SK-N-SH (cell line): Measurements from ENCODE around the gene RBMS1. TPM values are rescaled to one million over a fixed set of nuclear protein-coding genes. Genes with fewer than 3 reads are reported as not detected.

ENCODE experiments used
- CTCF ChIA-PET: fragments of 300-600, 350-600 bp; formaldehyde crosslinking; extraction: SDS; loops from one replicate; lab custom pipeline; 2021; lab: Yijun Ruan, JAX
- POLR2A ChIA-PET: fragments of 350-600 bp; sonication (Branson Sonifier 250); formaldehyde crosslinking; extraction: SDS; loops from one replicate; lab custom pipeline; 2020; ENCODE audit warnings: antibody characterized with exemption, inconsistent platforms; lab: Yijun Ruan, JAX
- DNase-seq: peaks from one replicate; pipeline ENCODE4 v3.0.0; 2012
- H2AFZ ChIP-seq: fragments of 200-600 bp; sonication (generic); 2 replicates; pipeline ENCODE4 v1.8.1; 2016; ENCODE audit warnings: antibody characterized with exemption, mild to moderate bottlenecking, low read depth
- H3F3A ChIP-seq: fragments of 200-600 bp; sonication (generic); replicated peaks from 2 replicates; pipeline ENCODE3; 2016; ENCODE audit warnings: antibody characterized with exemption, mild to moderate bottlenecking; ENCODE audit not compliant: insufficient read depth
- H3K27ac ChIP-seq, 2 experiments: fragments of 200-500 bp in 1 of 2; fragments of 200-600 bp in 1 of 2; sonication (Bioruptor generic) in 1 of 2; sonication (generic), shearing (Covaris generic) in 1 of 2; 2 replicates each; pipeline versions ENCODE4 v1.5.1 to v1.6.1; 2014 to 2016; ENCODE audit warnings: low read depth in 2 of 2, inconsistent platforms in 1 of 2, low read length in 1 of 2, mild to moderate bottlenecking in 1 of 2, mixed read lengths in 1 of 2
- H3K27me3 ChIP-seq: fragments of 200-600 bp; sonication (generic), shearing (Covaris generic); 2 replicates; pipeline ENCODE4 v1.6.1; 2016; ENCODE audit warnings: mixed run types; ENCODE audit not compliant: insufficient read depth
- H3K36me3 ChIP-seq, 2 experiments: fragments of 200-500 bp in 1 of 2; fragments of 200-600 bp in 1 of 2; sonication (Bioruptor generic) in 1 of 2; sonication (generic) in 1 of 2; replicated peaks in 1 of 2; 2 replicates each; pipeline versions ENCODE3 to v1.5.1; 2014 to 2016; ENCODE audit warnings: low read length in 1 of 2, mild to moderate bottlenecking in 1 of 2; ENCODE audit not compliant: insufficient read depth in 2 of 2, control insufficient read depth in 1 of 2
- H3K4me1 ChIP-seq, 2 experiments: fragments of 200-500 bp in 1 of 2; fragments of 200-600 bp in 1 of 2; sonication (Bioruptor generic) in 1 of 2; sonication (generic), shearing (Covaris generic) in 1 of 2; 2 replicates each; pipeline versions ENCODE4 v1.5.1 to v1.6.1; 2014 to 2016; ENCODE audit warnings: low read depth in 1 of 2, low read length in 1 of 2, mixed run types in 1 of 2; ENCODE audit not compliant: insufficient read depth in 2 of 2, control insufficient read depth in 1 of 2
- H3K4me2 ChIP-seq: fragments of 200-600 bp; sonication (generic), shearing (Covaris generic); 2 replicates; pipeline ENCODE4 v1.6.1; 2017; ENCODE audit warnings: mixed run types
- H3K4me3 ChIP-seq, 2 experiments: fragments of 200-500 bp in 1 of 2; fragments of 200-600 bp in 1 of 2; sonication (Bioruptor generic) in 1 of 2; sonication (generic), shearing (Covaris generic) in 1 of 2; 2 replicates each; pipeline versions ENCODE4 v1.5.1 to v1.8.1; 2014 to 2016; ENCODE audit warnings: low read depth in 2 of 2, inconsistent platforms in 1 of 2, low read length in 1 of 2, mild to moderate bottlenecking in 1 of 2, mixed read lengths in 1 of 2, moderate library complexity in 1 of 2
- H3K79me2 ChIP-seq: fragments of 200-600 bp; sonication (generic); 2 replicates; pipeline ENCODE4 v1.8.1; 2017; ENCODE audit warnings: mild to moderate bottlenecking; ENCODE audit not compliant: insufficient read depth
- H3K9ac ChIP-seq: fragments of 200-600 bp; sonication (generic); 2 replicates; pipeline ENCODE4 v1.6.1; 2017; ENCODE audit warnings: mixed run types
- H3K9me2 ChIP-seq: fragments of 200-600 bp; sonication (generic); 2 replicates; pipeline ENCODE4 v1.6.1; 2017; ENCODE audit warnings: mixed run types
- H3K9me3 ChIP-seq: fragments of 200-600 bp; sonication (generic); 2 replicates; pipeline ENCODE4 v1.6.1; 2017; ENCODE audit warnings: mixed run types, mild to moderate bottlenecking, moderate library complexity
- H4K20me1 ChIP-seq: fragments of 200-600 bp; sonication (generic); 2 replicates; pipeline ENCODE4 v1.6.1; 2017; ENCODE audit warnings: mild to moderate bottlenecking, mixed run types; ENCODE audit not compliant: insufficient read depth
- EZH2phosphoT487 ChIP-seq: fragments of 200-600 bp; sonication (generic); IDR thresholded peaks from 2 replicates; pipeline ENCODE4 v1.6.1; 2017; ENCODE audit warnings: low read depth, mixed run types, mild to moderate bottlenecking, antibody characterized with exemption, moderate library complexity, borderline replicate concordance
- FOSL2 ChIP-seq: IDR thresholded peaks from 2 replicates; pipeline ENCODE4 v1.4.0; 2012; ENCODE audit warnings: low read depth, mild to moderate bottlenecking, moderate library complexity, borderline replicate concordance
- FOXM1 ChIP-seq: IDR thresholded peaks from 2 replicates; pipeline ENCODE4 v1.4.0; 2012; ENCODE audit warnings: low read depth, mild to moderate bottlenecking
- GABPA ChIP-seq: IDR thresholded peaks from 2 replicates; pipeline ENCODE4 v1.4.0; 2012; ENCODE audit warnings: low read depth, mild to moderate bottlenecking
- MAX ChIP-seq: IDR thresholded peaks from 2 replicates; pipeline ENCODE4 v1.4.0; 2012; ENCODE audit warnings: low read depth
- NRF1 ChIP-seq: IDR thresholded peaks from 2 replicates; pipeline ENCODE4 v1.6.1; 2012; ENCODE audit warnings: low read depth, mild to moderate bottlenecking, low read length
- RAD21 ChIP-seq: IDR thresholded peaks from 2 replicates; pipeline ENCODE4 v1.6.1; 2012; ENCODE audit warnings: mild to moderate bottlenecking, low read length
- RFX5 ChIP-seq: IDR thresholded peaks from 2 replicates; pipeline ENCODE4 v1.6.1; 2012; ENCODE audit warnings: mild to moderate bottlenecking, improper control_type of control experiment, low read length
- TAF1 ChIP-seq: IDR thresholded peaks from 2 replicates; pipeline ENCODE4 v1.6.1; 2012; ENCODE audit warnings: low read depth, mild to moderate bottlenecking, low read length, moderate library complexity, borderline replicate concordance
- TCF12 ChIP-seq: IDR thresholded peaks from 2 replicates; pipeline ENCODE4 v1.4.0; 2012
- USF2 ChIP-seq: fragments of 150-350 bp; IDR thresholded peaks from 2 replicates; pipeline ENCODE4 v1.6.1; 2017; ENCODE audit warnings: antibody characterized with exemption, low read length, low read depth, borderline replicate concordance
- WGBS: methylation state at CpG from one replicate; pipeline ENCODE4 v1.1.6; 2017; ENCODE audit warnings: low lambda C conversion rate; 5-methylcytosine and 5-hydroxymethylcytosine counted together
- polyA plus RNA-seq, 3 experiments: library from polyadenylated mRNA; depleted of rRNA; stranded (reverse); fragments of >200 nt; gene quantifications; 2 replicates each; pipeline ENCODE4 v1.2.3, GENCODE V29; 2012

RBMS1 gene
- polyA plus RNA-seq, 1 of the 3 experiments (the other 2 are of a cell fraction): 56.5 TPM

- H3K4me1 ChIP-seq: peaks cover 15 to 31% of the 10 kb centered on the region in 2 experiments; a peak in 3 of 4 replicates
- peaks cover 88% of the 10 kb centered on the region for H4K20me1 ChIP-seq
- H3K9me3 ChIP-seq: no peaks in the 10 kb centered on the region
- TF ChIP-seq MAX: no peak
- no peak for TF ChIP-seq GABPA
- no peak for TF ChIP-seq EZH2phosphoT487
- no peak for TF ChIP-seq FOXM1
- TF ChIP-seq FOSL2: no peak
- no peak for TF ChIP-seq USF2
- no peak for TF ChIP-seq RAD21
- H3K79me2 ChIP-seq: peaks cover 100% of the 10 kb centered on the region
- no peaks in the 10 kb centered on the region for H3K27me3 ChIP-seq
- POLR2A ChIA-PET: no interaction called here
- no peaks in the 10 kb centered on the region for H3K9me2 ChIP-seq
- no peak overlapping the region for H3K9ac ChIP-seq
- H3K4me3 ChIP-seq: no peak overlapping the region
- no peak overlapping the region for H3K4me2 ChIP-seq
- no peak for DNase-seq
- H3F3A ChIP-seq: peaks cover 6% of the 10 kb centered on the region
- H2AFZ ChIP-seq: no peak overlapping the region
- peaks cover 0 to 5% of the 10 kb centered on the region in 2 experiments for H3K36me3 ChIP-seq
- CTCF ChIA-PET: interaction anchor here (1.1 to 1.5 kb wide), 4 partner anchors 33 to 512 kb away, joined by 3 to 5 read pairs (median 4); no protein-coding TSS in a partner anchor
- H3K27ac ChIP-seq: no peak overlapping the region; a peak in 1 of 4 replicates
- WGBS: 100% methylated on average over 1 of the region's 3 CpGs
These were observed 14.3 kb downstream of the RBMS1 start for GRCh38 chr2:160479269-160479668.

GRCh38 chr2:160478660-160479059 is 14.9 kb downstream of the RBMS1 start:
- Histone ChIP-seq H3F3A (peaks cover 6% of the 10 kb centered on the region), H3K27me3 (no peaks in the 10 kb centered on the region), H3K4me3 (no peak overlapping the region), H3K9me3 (no peaks in the 10 kb centered on the region; the same call in 1 of the 2 replicates), H3K4me1 (peaks cover 20 to 30% of the 10 kb centered on the region in 2 experiments; a peak in 3 of 4 replicates), H3K9ac (no peak overlapping the region), H3K27ac (peak overlapping the region in 1 of 2 experiments; percentile 39; a peak in 1 of 4 replicates), H3K36me3 (peaks cover 0 to 5% of the 10 kb centered on the region in 2 experiments), H2AFZ (no peak overlapping the region), H4K20me1 (peaks cover 88% of the 10 kb centered on the region)
- WGBS: 89% methylated on average over 6 of the region's 6 CpGs
- CTCF ChIA-PET: interaction anchor here (0.6 to 1.5 kb wide), 4 partner anchors 155 to 512 kb away, joined by 3 to 5 read pairs (median 4); no protein-coding TSS in a partner anchor
- DNase-seq: no peak
- TF ChIP-seq NRF1 (no peak), TCF12 (no peak), FOSL2 (no peak), TAF1 (no peak), RFX5 (no peak)
- TF ChIP-seq, all 33 proteins: peak for 0
- POLR2A ChIA-PET: no interaction called here
- Histone ChIP-seq H3K79me2 (peaks cover 100% of the 10 kb centered on the region), H3K4me2 (no peak overlapping the region), H3K9me2 (no peaks in the 10 kb centered on the region)
